AG04450 (cell line): ENCODE measurements around the gene TBL1XR1. TPM values are rescaled to one million over a fixed set of nuclear protein-coding genes. Genes with fewer than 3 reads are reported as not detected.

Source experiments
- CTCF ChIA-PET: fragments of 300-600, 350-600 bp; formaldehyde crosslinking; extraction: SDS; loops from one replicate; lab custom pipeline; 2022; ENCODE audit warnings: antibody characterized with exemption, inconsistent platforms; lab: Charles Lee
- POLR2A ChIA-PET: fragments of 350-600 bp; formaldehyde crosslinking; extraction: SDS; loops from one replicate; lab custom pipeline; 2021; ENCODE audit warnings: antibody characterized with exemption, inconsistent platforms; lab: Yijun Ruan, JAX
- DNase-seq: peaks from one replicate; pipeline ENCODE4 v3.0.0-alpha.2; 2011; ENCODE audit warnings: low read depth, low spot score
- H3K27ac ChIP-seq: one replicate; pipeline ENCODE4 v1.5.1; 2012; ENCODE audit warnings: low read depth, low read length, control low read depth
- H3K27me3 ChIP-seq: one replicate; pipeline ENCODE4 v1.6.0; 2012; ENCODE audit warnings: low read length; ENCODE audit not compliant: control insufficient read depth, insufficient read depth
- H3K4me3 ChIP-seq: 2 replicates; pipeline ENCODE4 v1.5.1; 2011; ENCODE audit warnings: mild to moderate bottlenecking, low read depth, low read length, control low read depth
- H3K9me3 ChIP-seq: 2 replicates; pipeline ENCODE4 v1.5.1; 2012; ENCODE audit warnings: low read length; ENCODE audit not compliant: control insufficient read depth, insufficient read depth
- CTCF ChIP-seq: IDR thresholded peaks from 2 replicates; pipeline ENCODE4 v1.5.1; 2011; ENCODE audit warnings: low read depth, low read length, control low read depth, inconsistent platforms
- polyA plus RNA-seq: library from polyadenylated mRNA; depleted of rRNA; stranded (reverse); fragments of >200 nt; gene quantifications from 2 replicates; pipeline ENCODE4 v1.2.3, GENCODE V29; 2011

TBL1XR1 gene
- polyA plus RNA-seq, 1 experiment: 207 TPM

GRCh38 chr3:177041021-177041729, 156.1 kb downstream of the TBL1XR1 start:
- no peak for DNase-seq
- CTCF ChIA-PET: no interaction called here
- Histone ChIP-seq H3K27me3 (no peaks in the 10 kb centered on the region), H3K4me3 (no peak overlapping the region), H3K9me3 (no peaks in the 10 kb centered on the region), H3K27ac (no peak overlapping the region)
- no peak for TF ChIP-seq CTCF
- POLR2A ChIA-PET: no interaction called here

GRCh38 chr3:177039490-177040274, 157.6 kb downstream of the TBL1XR1 start:
- POLR2A ChIA-PET: interaction anchor here (0.6 kb wide), 1 partner anchor 159 kb away, joined by 3 read pairs; no protein-coding TSS in a partner anchor
- Histone ChIP-seq H3K9me3 (no peaks in the 10 kb centered on the region), H3K27ac (no peak overlapping the region), H3K27me3 (no peaks in the 10 kb centered on the region), H3K4me3 (no peak overlapping the region)
- no peak for DNase-seq
- TF ChIP-seq CTCF: no peak
- CTCF ChIA-PET: interaction anchor here (0.5 kb wide), 1 partner anchor 178 kb away, joined by 3 read pairs; no protein-coding TSS in a partner anchor

- H3K9me3 ChIP-seq: no peaks in the 10 kb centered on the region
- ChIA-PET POLR2A (no interaction called here), CTCF (no interaction called here)
- no peak for DNase-seq
- no peak for TF ChIP-seq CTCF
- H3K27ac ChIP-seq: no peak overlapping the region
- H3K4me3 ChIP-seq: no peak overlapping the region
- no peaks in the 10 kb centered on the region for H3K27me3 ChIP-seq
These were observed 160.0 kb downstream of the TBL1XR1 start for GRCh38 chr3:177037241-177037640.

GRCh38 chr3:177035676-177036075, 161.6 kb downstream of the TBL1XR1 start:
- H3K9me3 ChIP-seq: no peaks in the 10 kb centered on the region
- no peak for DNase-seq
- no peak for TF ChIP-seq CTCF
- no peaks in the 10 kb centered on the region for H3K27me3 ChIP-seq
- POLR2A ChIA-PET: no interaction called here
- CTCF ChIA-PET: interaction anchor here (0.8 kb wide), 1 partner anchor 1350 kb away, joined by 3 read pairs; no protein-coding TSS in a partner anchor
- H3K4me3 ChIP-seq: no peak overlapping the region
- no peak overlapping the region for H3K27ac ChIP-seq
